Activated naive CD4-positive, alpha-beta T cell treated with anti-CD3 and anti-CD28 coated beads, Interleukin-2, amount 10 ng/mL, durations not matched to agents 7 days and 5 days (primary cell): ENCODE measurements around the gene TMEM120B.

Experiments used
- CTCF ChIA-PET: fragments of 350-600 bp; sonication (Branson Sonifier 250); formaldehyde crosslinking; loops from one replicate; lab custom pipeline; 2021; ENCODE audit warnings: antibody characterized with exemption; lab: Charles Lee
- DNase-seq: peaks from one replicate; pipeline ENCODE4 v3.0.0-alpha.2; 2020
- H3K27ac Mint-ChIP-seq: one replicate; pipeline ENCODE4 v1.8.0; 2021; ENCODE audit warnings: mild to moderate bottlenecking, moderate library complexity, mixed read lengths
- H3K27me3 Mint-ChIP-seq: one replicate; pipeline ENCODE4 v1.8.0; 2021; ENCODE audit warnings: mild to moderate bottlenecking, mixed read lengths
- H3K36me3 Mint-ChIP-seq: one replicate; pipeline ENCODE4 v1.8.0; 2021; ENCODE audit warnings: mixed read lengths
- H3K4me1 Mint-ChIP-seq: one replicate; pipeline ENCODE4 v1.8.0; 2021; ENCODE audit warnings: mixed read lengths
- H3K4me3 Mint-ChIP-seq: one replicate; pipeline ENCODE4 v1.8.0; 2021; ENCODE audit warnings: mild to moderate bottlenecking, moderate library complexity, mixed read lengths
- H3K9me3 Mint-ChIP-seq: one replicate; pipeline ENCODE4 v1.8.0; 2021; ENCODE audit warnings: mixed read lengths

TMEM120B gene

GRCh38 chr12:121778567-121779421, 66.2 kb downstream of the TMEM120B start:
- peak overlapping the region; percentile 28 for H3K27ac Mint-ChIP-seq
- no peak overlapping the region for H3K4me3 Mint-ChIP-seq
- DNase-seq = no peak
- no peaks in the 10 kb centered on the region for H3K9me3 Mint-ChIP-seq
- no peaks in the 10 kb centered on the region for H3K27me3 Mint-ChIP-seq
- H3K4me1 Mint-ChIP-seq = peaks cover 41% of the 10 kb centered on the region
- H3K36me3 Mint-ChIP-seq = peaks cover 30% of the 10 kb centered on the region
- CTCF ChIA-PET = interaction anchor here (1.3 to 14.1 kb wide), 4 partner anchors 7 to 110 kb away, joined by 3 to 300 read pairs (median 20); partner anchors contain the start of genes PSMD9 and RHOF

DNA sequence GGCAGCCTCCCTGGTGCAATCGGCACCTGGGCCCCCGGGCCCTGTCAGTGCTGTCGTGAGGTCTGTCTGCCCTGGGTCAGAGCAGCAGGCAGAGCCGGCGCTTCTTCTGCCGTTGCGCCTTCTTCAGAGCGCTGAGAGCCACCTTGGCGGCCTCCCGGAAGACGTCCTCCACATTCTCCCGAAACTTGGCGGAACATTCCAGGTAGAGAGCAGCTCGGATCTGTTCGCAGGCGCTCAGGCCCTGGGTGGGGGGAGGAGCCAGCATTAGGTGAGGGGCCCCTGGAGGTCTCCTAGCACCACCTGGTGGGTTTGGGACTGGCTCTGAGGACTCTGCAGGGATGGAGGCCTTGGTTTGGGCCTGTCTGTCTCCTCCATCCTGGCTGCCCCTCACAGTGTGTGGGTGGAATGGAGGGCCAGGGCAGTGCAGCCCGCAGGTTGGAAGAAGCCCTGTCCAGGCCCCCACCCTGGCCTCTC, 66.9 kb downstream of the TMEM120B start:
- peaks cover 48% of the 10 kb centered on the region for H3K4me1 Mint-ChIP-seq

DNA sequence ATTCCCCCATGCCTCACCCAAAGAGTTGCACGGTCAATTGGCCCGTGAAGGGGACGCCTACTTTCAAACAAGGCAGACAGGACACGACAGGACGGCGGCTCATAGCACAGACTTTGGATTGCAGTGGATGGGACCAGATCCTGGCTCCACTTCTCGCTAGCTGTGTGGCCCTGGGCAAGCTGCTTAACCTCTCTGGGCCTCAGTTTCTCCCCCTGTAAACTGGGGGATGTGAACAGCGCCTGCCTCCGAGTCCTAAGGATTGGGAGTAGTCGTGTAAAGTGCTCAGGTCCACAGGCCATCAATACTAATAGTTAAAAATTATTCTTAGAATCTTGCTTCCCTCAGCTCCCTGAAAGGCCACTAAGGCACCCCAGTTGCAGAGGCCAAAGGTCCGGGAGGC, 67.9 kb downstream of the TMEM120B start:
- CTCF ChIA-PET = interaction anchor here (0.6 to 14.1 kb wide), 4 partner anchors 9 to 98 kb away, joined by 3 to 300 read pairs (median 3); partner anchors contain the start of gene RHOF
- no peak for DNase-seq
- Mint-ChIP-seq H3K36me3 (peaks cover 38% of the 10 kb centered on the region), H3K4me3 (no peak overlapping the region), H3K27ac (no peak overlapping the region), H3K4me1 (peaks cover 56% of the 10 kb centered on the region), H3K27me3 (no peaks in the 10 kb centered on the region), H3K9me3 (no peaks in the 10 kb centered on the region)

More for the DNA sequence above, 66.9 kb downstream of the TMEM120B start:
- Mint-ChIP-seq H3K4me3 (no peak overlapping the region), H3K27ac (peak overlapping the region; percentile 28), H3K27me3 (no peaks in the 10 kb centered on the region), H3K9me3 (no peaks in the 10 kb centered on the region), H3K36me3 (peaks cover 33% of the 10 kb centered on the region)
- CTCF ChIA-PET = interaction anchor here (0.6 to 14.1 kb wide), 6 partner anchors 7 to 284 kb away, joined by 3 to 300 read pairs (median 4); partner anchors contain the start of genes PSMD9 and RHOF
- DNase-seq = no peak

GRCh38 chr12:121781484-121781997, 69.0 kb downstream of the TMEM120B start:
- peaks cover 44% of the 10 kb centered on the region for H3K36me3 Mint-ChIP-seq

GRCh38 chr12:121781998-121782979, 69.7 kb downstream of the TMEM120B start:
- peak; percentile 64 for DNase-seq
- Mint-ChIP-seq H3K36me3 (peaks cover 51% of the 10 kb centered on the region), H3K27ac (peak overlapping the region; percentile 90), H3K4me3 (peak overlapping the region; percentile 58), H3K9me3 (no peaks in the 10 kb centered on the region), H3K27me3 (no peaks in the 10 kb centered on the region), H3K4me1 (peaks cover 65% of the 10 kb centered on the region)
- CTCF ChIA-PET = interaction anchor here (0.7 to 14.1 kb wide), 7 partner anchors 9 to 111 kb away, joined by 3 to 300 read pairs (median 5); partner anchors contain the start of gene RHOF

More at GRCh38 chr12:121781484-121781997, 69.0 kb downstream of the TMEM120B start:
- Mint-ChIP-seq H3K9me3 (no peaks in the 10 kb centered on the region), H3K27me3 (no peaks in the 10 kb centered on the region), H3K4me3 (peak overlapping the region; percentile 58), H3K4me1 (peaks cover 60% of the 10 kb centered on the region), H3K27ac (peak overlapping the region; percentile 90)
- CTCF ChIA-PET = interaction anchor here (0.7 to 14.1 kb wide), 6 partner anchors 9 to 112 kb away, joined by 3 to 300 read pairs (median 4); partner anchors contain the start of gene RHOF
- no peak for DNase-seq

DNA sequence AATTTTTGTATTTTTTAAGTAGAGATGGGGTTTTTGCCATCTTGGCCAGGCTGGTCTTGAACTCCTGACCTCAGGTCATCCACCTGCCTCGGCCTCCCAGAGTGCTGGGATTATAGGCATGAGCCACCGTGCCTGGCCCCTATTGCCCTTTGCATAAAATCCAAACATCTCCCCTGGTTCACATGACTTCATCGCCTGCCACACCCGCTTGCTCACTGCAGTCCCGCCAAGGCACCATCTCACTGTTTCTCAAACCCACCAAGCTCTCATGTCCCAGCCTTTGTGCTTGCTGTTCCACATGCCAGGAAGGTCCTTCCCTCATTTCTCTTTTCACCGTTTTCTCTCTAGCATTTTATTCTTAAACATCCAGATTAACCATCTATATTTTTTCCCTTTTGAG, 71.2 kb downstream of the TMEM120B start:
- no peak for DNase-seq
- Mint-ChIP-seq H3K9me3 (no peaks in the 10 kb centered on the region), H3K27me3 (no peaks in the 10 kb centered on the region), H3K4me3 (peak overlapping the region; percentile 40), H3K4me1 (peaks cover 74% of the 10 kb centered on the region), H3K27ac (peak overlapping the region; percentile 99), H3K36me3 (peaks cover 58% of the 10 kb centered on the region)
- CTCF ChIA-PET = interaction anchor here (0.9 to 14.1 kb wide), 5 partner anchors 7 to 104 kb away, joined by 3 to 300 read pairs (median 5); partner anchors contain the start of genes PSMD9 and RHOF

DNA sequence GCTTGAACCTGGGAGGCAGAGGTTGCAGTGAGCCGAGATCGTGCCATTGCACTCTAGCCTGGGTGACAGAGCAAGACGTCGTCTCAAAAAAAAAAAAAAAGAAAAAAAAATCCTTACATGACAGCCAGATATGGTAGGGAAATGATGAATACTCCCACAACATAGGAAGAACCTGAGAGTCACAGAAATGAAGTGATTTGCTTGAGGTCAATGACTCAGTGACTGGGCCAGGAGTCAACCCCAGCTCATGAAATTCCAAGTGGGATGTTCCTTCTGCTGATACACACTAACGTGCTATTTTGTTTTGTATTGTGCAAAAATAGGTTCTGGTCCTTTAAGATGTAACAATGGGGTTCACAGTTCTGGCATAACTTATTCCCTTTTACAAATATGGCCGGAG, 71.9 kb downstream of the TMEM120B start:
- DNase-seq = no peak
- no peaks in the 10 kb centered on the region for H3K9me3 Mint-ChIP-seq
- CTCF ChIA-PET = interaction anchor here (0.6 to 14.1 kb wide), 5 partner anchors 7 to 104 kb away, joined by 3 to 300 read pairs (median 4); partner anchors contain the start of genes PSMD9 and RHOF
- H3K4me1 Mint-ChIP-seq = peaks cover 79% of the 10 kb centered on the region
- H3K36me3 Mint-ChIP-seq = peaks cover 57% of the 10 kb centered on the region
- H3K4me3 Mint-ChIP-seq = peak overlapping the region; percentile 51
- H3K27me3 Mint-ChIP-seq = no peaks in the 10 kb centered on the region
- peak overlapping the region; percentile 99 for H3K27ac Mint-ChIP-seq

- H3K9me3 Mint-ChIP-seq = no peaks in the 10 kb centered on the region
- CTCF ChIA-PET = interaction anchor here (5.0 to 14.1 kb wide), 2 partner anchors 8 to 9 kb away, joined by 35 to 300 read pairs; partner anchors contain the start of gene RHOF
- H3K27ac Mint-ChIP-seq = peak overlapping the region; percentile 99
- peak; percentile 57 for DNase-seq
- H3K36me3 Mint-ChIP-seq = peaks cover 70% of the 10 kb centered on the region
- peaks cover 92% of the 10 kb centered on the region for H3K4me1 Mint-ChIP-seq
- H3K27me3 Mint-ChIP-seq = no peaks in the 10 kb centered on the region
- H3K4me3 Mint-ChIP-seq = peak overlapping the region; percentile 92
These were observed 73.9 kb downstream of the TMEM120B start for GRCh38 chr12:121786440-121786825.

GRCh38 chr12:121787063-121788025, 74.8 kb downstream of the TMEM120B start:
- Mint-ChIP-seq H3K36me3 (peaks cover 70% of the 10 kb centered on the region), H3K4me1 (peaks cover 86% of the 10 kb centered on the region), H3K9me3 (no peaks in the 10 kb centered on the region), H3K27ac (peak overlapping the region; percentile 99), H3K4me3 (peak overlapping the region; percentile 92), H3K27me3 (no peaks in the 10 kb centered on the region)
- CTCF ChIA-PET = interaction anchor here (1.1 to 5.0 kb wide), 4 partner anchors 10 to 294 kb away, joined by 4 to 35 read pairs (median 6); no protein-coding TSS in a partner anchor
- peak; percentile 66 for DNase-seq

DNA sequence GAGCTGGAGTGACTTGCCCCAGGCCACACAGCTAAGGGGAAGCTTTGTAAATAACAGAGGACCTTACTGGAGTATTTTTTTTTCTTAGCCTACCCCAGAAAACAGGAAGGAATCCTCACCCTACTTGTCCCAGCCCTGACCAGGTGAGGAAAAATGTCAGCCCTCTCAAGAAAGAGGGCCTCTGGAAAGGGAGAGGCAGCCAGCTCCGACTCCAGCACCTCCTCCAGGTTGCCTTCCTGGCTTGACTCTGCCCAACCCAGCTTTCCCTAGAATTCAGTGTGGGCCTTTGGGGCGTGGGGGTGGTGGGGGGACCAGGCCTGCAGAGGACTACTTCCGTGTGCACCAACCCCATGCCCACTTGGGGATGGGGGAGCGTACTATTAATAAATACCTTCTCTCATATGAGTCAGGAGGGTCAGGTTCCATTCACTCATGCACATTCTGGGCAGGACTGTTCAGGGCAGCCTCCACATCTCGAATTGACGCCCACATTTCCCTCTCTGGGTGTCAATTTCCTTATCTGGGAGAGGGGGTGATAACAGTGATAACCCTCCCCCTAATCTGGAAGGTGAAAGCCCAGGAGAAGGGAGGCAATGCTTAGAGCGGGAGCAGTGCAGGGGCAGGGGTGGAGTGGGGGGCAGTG, 75.7 kb downstream of the TMEM120B start:
- CTCF ChIA-PET = interaction anchor here (1.0 to 5.0 kb wide), 5 partner anchors 11 to 293 kb away, joined by 3 to 35 read pairs (median 4); no protein-coding TSS in a partner anchor
- DNase-seq = no peak
- H3K27ac Mint-ChIP-seq = peak overlapping the region; percentile 99
- H3K27me3 Mint-ChIP-seq = no peaks in the 10 kb centered on the region
- H3K9me3 Mint-ChIP-seq = no peaks in the 10 kb centered on the region
- H3K4me3 Mint-ChIP-seq = peak overlapping the region; percentile 92
- peaks cover 78% of the 10 kb centered on the region for H3K4me1 Mint-ChIP-seq
- H3K36me3 Mint-ChIP-seq = peaks cover 69% of the 10 kb centered on the region

DNA sequence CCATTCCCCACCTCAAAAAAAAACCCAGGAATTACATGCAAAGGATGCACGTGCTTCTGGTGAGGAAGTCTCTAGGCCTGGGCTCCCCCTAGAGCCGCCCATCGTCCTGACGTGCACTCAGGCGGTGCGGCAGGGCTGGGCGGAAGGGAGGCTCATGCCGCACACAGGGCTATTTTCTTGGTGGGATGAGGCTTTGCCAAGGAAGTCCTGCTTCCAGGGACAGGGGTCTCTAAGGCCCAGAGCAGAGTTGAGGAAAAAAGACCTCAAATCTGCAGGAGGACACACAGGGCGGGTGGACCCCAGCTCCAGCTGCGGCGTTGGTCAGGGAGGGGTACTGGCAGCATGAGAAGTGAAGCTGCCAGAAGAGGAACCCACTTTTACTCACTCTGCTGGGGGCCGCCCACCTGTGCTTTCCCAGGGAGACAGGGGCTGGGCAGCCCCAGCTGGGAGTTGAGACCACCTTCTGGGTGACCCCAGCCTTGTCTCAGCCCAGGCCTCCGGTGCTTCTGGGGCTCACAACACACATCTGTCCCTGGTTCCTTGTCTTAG, 76.8 kb downstream of the TMEM120B start:
- CTCF ChIA-PET = interaction anchor here (0.9 to 1.4 kb wide), 7 partner anchors 9 to 106 kb away, joined by 3 to 9 read pairs (median 4); no protein-coding TSS in a partner anchor
- peak overlapping the region; percentile 99 for H3K27ac Mint-ChIP-seq
- H3K27me3 Mint-ChIP-seq = no peaks in the 10 kb centered on the region
- no peaks in the 10 kb centered on the region for H3K9me3 Mint-ChIP-seq
- peaks cover 65% of the 10 kb centered on the region for H3K36me3 Mint-ChIP-seq
- peaks cover 71% of the 10 kb centered on the region for H3K4me1 Mint-ChIP-seq
- DNase-seq = peak; percentile 63
- H3K4me3 Mint-ChIP-seq = peak overlapping the region; percentile 92
